A673 (cell line): ENCODE data around the gene DMPK. TPM values are rescaled to one million over a fixed set of nuclear protein-coding genes. Genes with fewer than 3 reads are reported as not detected.

Experiments used
- BruUV-seq: library from RNA; stranded (reverse); fragments of 400-500 nt; replicated peaks from 2 replicates; lab custom pipeline; 2021; lab: Mats Ljungman, UMichigan
- CTCF ChIA-PET: fragments of 300-600 bp; sonication (Branson Sonifier 250); formaldehyde crosslinking; loops from one replicate; lab custom pipeline; 2022; ENCODE audit warnings: antibody characterized with exemption; lab: Charles Lee
- POLR2A ChIA-PET: fragments of 300-600 bp; sonication (Branson Sonifier 250); formaldehyde crosslinking; loops from one replicate; lab custom pipeline; 2022; ENCODE audit warnings: antibody characterized with exemption; ENCODE audit not compliant: low non-redundant PET; lab: Charles Lee
- DNase-seq: peaks from one replicate; pipeline ENCODE4 v3.0.0-alpha.2; 2015; ENCODE audit warnings: low spot score
- H3K27ac ChIP-seq: fragments of 200-600 bp; sonication (generic); 2 replicates; pipeline ENCODE4 v1.5.1; 2016; ENCODE audit warnings: mixed run types, low read depth, mild to moderate bottlenecking, mixed read lengths, antibody characterized with exemption, low read length; ENCODE audit not compliant: poor library complexity, severe bottlenecking
- H3K27me3 ChIP-seq: fragments of 200-600 bp; sonication (generic); replicated peaks from 2 replicates; pipeline ENCODE4 v1.6.1; 2017; ENCODE audit warnings: mixed run types, low read depth, mild to moderate bottlenecking, mixed read lengths, antibody characterized with exemption, low read length; ENCODE audit not compliant: insufficient read depth, poor library complexity
- H3K36me3 ChIP-seq: fragments of 200-600 bp; sonication (generic); 2 replicates; pipeline ENCODE4 v1.6.1; 2016; ENCODE audit warnings: mixed run types, mild to moderate bottlenecking, mixed read lengths, antibody characterized with exemption, low read length; ENCODE audit not compliant: insufficient read depth, poor library complexity, severe bottlenecking
- H3K4me1 ChIP-seq: fragments of 200-600 bp; sonication (generic); 2 replicates; pipeline ENCODE4 v1.6.1; 2017; ENCODE audit warnings: mixed run types, mild to moderate bottlenecking, mixed read lengths, antibody characterized with exemption, low read length; ENCODE audit not compliant: insufficient read depth, poor library complexity, severe bottlenecking
- H3K4me3 ChIP-seq: fragments of 200-600 bp; sonication (generic); 2 replicates; pipeline ENCODE4 v1.5.1; 2016; ENCODE audit warnings: low read depth, mixed run types, mild to moderate bottlenecking, mixed read lengths, low read length; ENCODE audit not compliant: poor library complexity, severe bottlenecking
- H3K9me3 ChIP-seq: fragments of 200-600 bp; sonication (generic); 2 replicates; pipeline ENCODE4 v1.6.1; 2016; ENCODE audit warnings: mixed run types, low read depth, mild to moderate bottlenecking, mixed read lengths, antibody characterized with exemption, low read length; ENCODE audit not compliant: poor library complexity, severe bottlenecking
- CTCF ChIP-seq: fragments of 300-800, 200-600 bp; sonication (generic); conservative IDR thresholded peaks from 2 replicates; pipeline ENCODE4 v1.5.1; 2017; ENCODE audit warnings: low read depth, mild to moderate bottlenecking, antibody characterized with exemption, low read length, moderate library complexity, mixed read lengths
- EZH2 ChIP-seq: fragments of 200-600 bp; sonication (generic); IDR thresholded peaks from 2 replicates; pipeline ENCODE4 v1.6.1; 2017; ENCODE audit warnings: borderline replicate concordance, low read depth, mild to moderate bottlenecking, mixed read lengths, antibody characterized with exemption, low read length; ENCODE audit not compliant: poor library complexity, severe bottlenecking
- intact Hi-C: fragments of 100-400 bp; cut with micrococcal nuclease; formaldehyde crosslinking; loops from one replicate; pipeline ENCODE4 v1.10.0; 2022; ENCODE audit not compliant: unreplicated experiment
- total RNA-seq: library from RNA; stranded (reverse); gene quantifications from 2 replicates; pipeline ENCODE4 v1.2.3, GENCODE V29; 2021

DMPK gene
- total RNA-seq, 1 experiment from 2014 or later, result 82.0 TPM

GRCh38 chr19:45804959-45805230 is 22.6 kb upstream of the DMPK start:
- no peaks in the 10 kb centered on the region for H3K27me3 ChIP-seq
- H3K4me3 ChIP-seq, result no peak overlapping the region
- no peaks in the 10 kb centered on the region for H3K9me3 ChIP-seq
- intact Hi-C loops, result no loop called here
- no peak overlapping the region for H3K27ac ChIP-seq
- peaks cover 9% of the 10 kb centered on the region for H3K4me1 ChIP-seq
- H3K36me3 ChIP-seq, result no peaks in the 10 kb centered on the region
- POLR2A ChIA-PET, result interaction anchor here (0.7 kb wide), 1 partner anchor 17 kb away, joined by 3 read pairs; no protein-coding TSS in a partner anchor
- CTCF ChIA-PET, result interaction anchor here (1.5 kb wide), 1 partner anchor 12 kb away, joined by 8 read pairs; no protein-coding TSS in a partner anchor
- DNase-seq, result no peak
- TF ChIP-seq EZH2, result no peak
- no peak for TF ChIP-seq CTCF
- BruUV-seq, result no TSS peak

- no peaks in the 10 kb centered on the region for H3K36me3 ChIP-seq
- BruUV-seq, result no TSS peak
- no peaks in the 10 kb centered on the region for H3K9me3 ChIP-seq
- TF ChIP-seq EZH2, result no peak
- TF ChIP-seq CTCF, result no peak
- peaks cover 4% of the 10 kb centered on the region for H3K4me1 ChIP-seq
- no peak overlapping the region for H3K4me3 ChIP-seq
- intact Hi-C loops, result no loop called here
- no peaks in the 10 kb centered on the region for H3K27me3 ChIP-seq
- POLR2A ChIA-PET, result interaction anchor here (0.7 kb wide), 1 partner anchor 17 kb away, joined by 3 read pairs; no protein-coding TSS in a partner anchor
- no peak for DNase-seq
- no peak overlapping the region for H3K27ac ChIP-seq
- CTCF ChIA-PET, result interaction anchor here (1.5 kb wide), 1 partner anchor 12 kb away, joined by 8 read pairs; no protein-coding TSS in a partner anchor
Observed at GRCh38 chr19:45804140-45804958, 22.1 kb upstream of the DMPK start.

- POLR2A ChIA-PET, result no interaction called here
- no peaks in the 10 kb centered on the region for H3K9me3 ChIP-seq
- BruUV-seq, result no TSS peak
- H3K4me1 ChIP-seq, result peaks cover 4% of the 10 kb centered on the region
- CTCF ChIA-PET, result interaction anchor here (1.0 kb wide), 1 partner anchor 15 kb away, joined by 3 read pairs; no protein-coding TSS in a partner anchor
- intact Hi-C loops, result no loop called here
- H3K27me3 ChIP-seq, result no peaks in the 10 kb centered on the region
- no peak overlapping the region for H3K4me3 ChIP-seq
- no peak for TF ChIP-seq EZH2
- no peak for DNase-seq
- H3K36me3 ChIP-seq, result no peaks in the 10 kb centered on the region
- no peak overlapping the region for H3K27ac ChIP-seq
Observed at GRCh38 chr19:45801603-45802175, 19.4 kb upstream of the DMPK start.
